ENCODE results near the gene NPEPL1.

The NPEPL1 gene

DNA sequence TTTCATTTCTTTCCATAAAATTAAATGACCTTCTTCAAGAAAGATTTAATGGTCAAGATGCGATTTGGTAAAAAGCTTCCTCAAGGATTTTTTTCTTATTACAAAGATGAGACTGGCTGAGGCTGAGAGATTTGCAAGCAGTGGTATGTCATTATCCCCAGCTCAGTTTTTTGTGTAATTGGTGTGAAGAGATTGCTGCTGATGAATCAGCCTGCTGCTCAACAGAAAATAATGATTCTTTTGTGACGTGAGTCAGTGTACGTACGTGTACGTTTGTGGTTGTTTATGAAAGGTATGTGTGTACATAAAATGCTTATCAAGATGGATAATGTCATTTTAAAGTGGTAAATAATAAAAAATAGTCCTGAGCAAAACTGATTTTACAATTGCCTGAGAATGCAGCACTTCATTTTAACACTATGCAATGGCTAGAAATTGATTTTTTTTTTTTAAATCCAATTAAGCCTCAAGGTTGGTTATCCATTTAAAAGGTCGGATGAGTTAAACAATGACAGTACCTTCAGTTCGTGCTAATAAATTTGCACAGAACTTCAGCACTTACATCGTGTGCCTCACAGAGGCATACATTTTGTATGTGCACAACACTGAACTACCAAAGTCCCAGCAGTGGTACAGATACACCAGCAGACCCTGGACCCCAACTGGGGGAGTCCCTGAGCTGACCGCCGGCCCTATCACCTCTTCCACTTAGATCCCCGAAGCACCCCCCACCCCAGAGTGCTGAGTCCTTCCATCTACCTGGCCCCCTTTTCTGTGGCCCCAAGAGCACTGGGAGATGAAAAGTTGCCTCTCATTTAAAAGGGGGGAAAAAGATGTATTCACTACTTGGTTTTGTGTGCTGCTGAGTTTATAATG is 9.7 kb upstream of the NPEPL1 start:
- no peak for DNase-seq (ENCODE audit: low read depth in 2 of 2)

GRCh38 chr20:58684291-58684690 is 8.3 kb upstream of the NPEPL1 start:
- DNase-seq (ENCODE audit: low read depth in 2 of 2) = no peak

DNA sequence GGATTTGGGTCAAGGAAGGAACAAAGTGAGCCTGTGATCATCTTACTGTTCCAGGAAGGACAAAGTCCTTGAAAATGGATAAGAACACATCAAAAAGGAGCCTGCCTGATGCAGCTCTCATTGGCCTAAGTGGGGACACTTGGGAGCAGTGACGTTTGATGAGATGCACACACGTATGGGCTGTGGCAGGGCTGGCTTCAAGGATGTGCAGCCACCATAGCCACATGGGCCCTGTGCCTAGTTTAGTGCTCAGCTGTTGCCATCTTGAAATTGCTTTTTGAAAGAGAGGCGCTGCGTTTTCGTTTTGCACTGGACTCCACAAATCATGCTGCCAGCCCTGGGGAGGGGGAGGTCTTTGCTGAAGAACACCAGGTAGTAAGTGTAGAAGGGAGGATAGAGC is 6.6 kb upstream of the NPEPL1 start:
- DNase-seq (ENCODE audit: low read depth in 2 of 2) = no peak

- no peak for DNase-seq (ENCODE audit: low read depth in 2 of 2)
Observed at GRCh38 chr20:58688414-58688813, 4.2 kb upstream of the NPEPL1 start.

GRCh38 chr20:58688840-58689239 is 3.8 kb upstream of the NPEPL1 start:
- DNase-seq (ENCODE audit: low read depth in 2 of 2) = no peak

DNA sequence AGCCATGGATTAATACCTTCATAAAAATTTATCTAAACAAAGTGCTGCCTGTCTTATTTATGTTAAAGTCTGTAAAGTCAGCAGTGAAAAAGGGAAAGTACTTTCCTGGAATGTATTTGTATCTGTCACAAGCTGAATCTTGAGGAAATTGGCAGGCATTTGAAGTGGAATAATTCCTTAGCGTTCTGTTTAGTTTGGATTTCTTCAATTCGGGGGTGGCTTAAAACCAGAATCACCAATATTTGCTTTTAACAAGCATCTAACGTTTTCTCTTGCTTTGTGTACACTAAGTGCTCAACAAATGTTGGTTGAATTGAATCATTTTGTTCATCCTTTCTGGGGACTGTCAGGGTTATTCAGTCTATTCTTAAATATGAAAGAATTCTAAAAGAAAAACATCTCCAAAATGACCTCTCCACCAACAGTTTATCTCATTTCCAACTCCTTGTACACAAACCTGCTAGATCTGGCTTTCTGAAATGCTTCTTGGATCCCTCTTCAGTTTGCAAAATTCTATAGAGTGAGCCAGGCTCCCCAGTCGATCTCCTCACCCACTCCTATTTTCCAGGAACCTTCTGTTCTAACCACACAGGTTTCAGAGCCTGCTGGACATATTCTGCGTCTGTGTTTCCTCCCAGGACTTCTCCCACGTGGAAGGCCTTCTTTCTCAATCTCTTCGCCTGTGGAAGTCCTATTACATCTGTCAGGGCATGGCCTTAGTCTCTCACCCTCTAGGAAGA is 2.0 kb upstream of the NPEPL1 start:
- DNase-seq (ENCODE audit: low read depth in 2 of 2) = no peak

DNA sequence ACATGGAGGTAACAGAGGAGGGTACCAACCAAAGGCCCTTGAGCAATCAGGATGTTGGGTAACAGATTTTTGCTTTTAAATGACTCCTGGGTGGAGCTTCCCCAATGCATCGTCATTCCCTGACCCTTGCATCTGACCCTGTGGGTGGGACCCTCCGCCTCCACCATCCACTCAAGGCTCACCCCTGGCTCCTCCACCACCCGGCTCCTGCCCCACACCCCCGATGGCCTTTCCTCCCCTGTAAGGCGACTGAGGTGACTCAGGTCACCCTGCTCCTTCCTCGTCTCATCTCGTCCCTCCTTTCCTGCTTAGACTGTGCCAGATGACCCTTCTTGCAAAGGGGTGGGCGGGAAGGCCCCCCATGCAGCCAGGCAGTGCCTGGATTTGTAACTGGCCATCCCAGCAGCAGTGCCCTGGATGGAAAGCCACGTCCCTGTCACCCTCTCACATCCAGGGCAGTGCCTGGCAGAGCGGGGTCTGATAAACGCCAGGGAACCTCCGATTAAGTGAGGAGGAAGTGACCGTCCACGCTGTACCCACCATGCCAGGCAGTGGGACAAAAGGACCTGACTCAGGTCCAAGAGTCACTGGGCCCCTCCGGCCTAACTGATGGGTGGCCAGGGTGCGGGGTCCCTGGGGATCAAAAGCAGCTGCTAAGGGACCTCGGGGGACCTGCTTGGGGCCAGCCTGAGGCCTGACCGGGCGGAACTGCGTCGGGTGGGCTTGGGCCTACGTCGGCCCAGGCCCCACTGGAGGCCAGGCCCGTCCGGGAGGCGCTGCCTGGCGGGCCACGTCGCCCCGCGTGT is 624 bp upstream of the NPEPL1 start:
- no peak for DNase-seq (ENCODE audit: low read depth in 2 of 2)

DNA sequence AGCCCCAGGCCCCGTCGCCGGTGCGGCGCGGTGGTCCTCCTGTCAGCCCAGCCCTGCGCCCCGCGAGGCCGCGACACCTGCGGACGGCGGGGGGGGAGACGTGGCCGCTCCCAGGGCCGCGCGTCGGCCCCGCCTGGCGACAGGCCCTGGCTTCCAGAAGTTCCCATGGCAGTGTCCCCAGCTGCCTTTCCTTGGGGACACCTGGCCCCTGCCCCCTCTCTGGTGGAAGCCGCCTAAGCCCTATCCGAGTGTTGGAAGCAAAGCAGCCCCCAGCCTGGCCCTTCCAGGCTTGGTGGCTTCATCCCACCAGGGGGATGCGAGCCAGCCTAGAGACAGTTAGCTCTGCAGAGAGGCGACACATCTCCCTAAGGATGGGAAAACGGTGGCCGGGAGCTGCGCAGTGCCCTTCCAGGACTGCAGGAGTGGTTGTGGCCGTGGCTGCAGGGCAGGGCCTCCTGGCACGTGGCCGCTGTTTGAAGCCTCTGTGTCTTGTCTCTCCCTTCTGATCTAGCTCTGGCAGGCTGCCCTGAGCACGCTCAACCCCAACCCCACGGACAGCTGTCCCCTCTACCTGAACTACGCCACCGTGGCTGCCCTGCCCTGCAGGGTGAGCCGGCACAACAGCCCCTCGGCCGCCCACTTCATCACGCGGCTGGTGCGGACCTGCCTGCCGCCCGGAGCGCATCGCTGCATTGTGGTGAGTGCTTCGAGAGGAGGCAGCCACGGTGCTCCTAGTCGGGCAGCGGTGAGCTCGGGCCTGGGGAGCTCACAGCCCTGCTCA is 816 bp downstream of the NPEPL1 start:
- no peak for DNase-seq (ENCODE audit: low read depth in 2 of 2)

DNA sequence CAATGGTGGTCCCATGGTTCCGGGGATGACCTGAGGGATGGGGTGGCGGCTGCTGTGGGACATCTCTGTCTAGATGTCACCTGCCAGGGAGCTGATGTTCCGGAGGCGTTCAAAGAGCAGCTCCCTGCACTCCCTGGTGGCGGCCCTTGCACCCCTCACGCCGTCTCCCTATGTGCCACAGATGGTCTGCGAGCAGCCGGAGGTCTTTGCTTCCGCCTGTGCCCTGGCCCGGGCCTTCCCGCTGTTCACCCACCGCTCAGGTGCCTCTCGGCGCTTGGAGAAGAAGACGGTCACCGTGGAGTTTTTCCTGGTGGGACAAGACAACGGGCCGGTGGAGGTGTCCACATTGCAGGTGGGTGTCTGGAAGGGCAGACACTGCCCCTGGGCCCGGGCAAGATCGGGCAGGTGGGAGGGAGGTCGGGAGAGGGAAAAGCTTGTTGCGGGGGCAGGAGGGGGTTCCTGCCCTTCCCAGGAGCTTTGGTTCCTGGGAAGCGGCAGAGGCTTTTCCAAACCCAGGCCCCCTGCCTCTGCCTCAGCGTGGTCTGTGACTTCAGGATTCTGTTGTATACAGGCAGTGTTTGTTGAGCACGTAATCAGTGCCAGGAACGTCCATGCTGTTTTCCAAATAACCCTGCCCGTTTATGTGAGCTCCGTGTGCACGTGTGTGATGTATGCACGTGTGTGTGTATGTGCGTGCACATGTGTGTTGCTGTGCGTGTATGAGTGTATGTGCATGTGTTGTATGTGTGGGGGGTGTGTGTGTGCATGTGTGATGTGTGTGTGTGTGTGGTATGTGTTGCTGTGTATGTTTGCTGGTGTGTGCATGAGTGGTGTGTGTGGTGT is 1.9 kb downstream of the NPEPL1 start:
- no peak for DNase-seq (ENCODE audit: low read depth in 2 of 2)

- DNase-seq (ENCODE audit: low read depth in 2 of 2) = no peak
Observed at GRCh38 chr20:58695084-58695722, 2.6 kb downstream of the NPEPL1 start.

GRCh38 chr20:58695895-58696375 is 3.3 kb downstream of the NPEPL1 start:
- DNase-seq (ENCODE audit: low read depth in 2 of 2) = no peak

DNA sequence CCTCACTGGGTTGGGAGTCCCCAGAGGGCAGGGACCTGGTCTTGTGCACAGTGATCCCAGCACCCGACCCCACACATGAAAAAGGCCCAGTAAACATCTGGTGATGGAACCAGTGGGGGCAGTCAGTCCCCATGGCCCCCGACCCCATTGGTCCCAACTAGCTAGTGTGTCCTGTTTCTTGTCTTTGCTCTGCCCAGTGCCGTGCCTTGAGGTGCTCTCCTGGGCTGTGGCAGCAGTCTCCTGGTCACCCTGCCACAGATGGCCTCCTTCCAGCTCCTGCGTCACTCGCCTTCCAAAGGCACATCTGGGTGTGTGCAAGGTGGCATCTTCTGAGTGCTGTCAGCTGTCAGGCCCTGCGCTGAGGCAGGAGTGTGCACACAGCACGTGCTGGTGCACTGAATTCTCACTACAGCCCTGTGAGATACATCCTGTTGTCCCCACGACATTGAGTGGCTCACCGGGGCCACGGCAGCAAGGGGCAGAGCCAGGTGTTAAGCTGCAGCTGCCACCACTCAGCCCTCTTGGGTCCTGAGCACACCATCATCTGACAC is 3.9 kb downstream of the NPEPL1 start:
- no peak for DNase-seq (ENCODE audit: low read depth in 2 of 2)

DNA sequence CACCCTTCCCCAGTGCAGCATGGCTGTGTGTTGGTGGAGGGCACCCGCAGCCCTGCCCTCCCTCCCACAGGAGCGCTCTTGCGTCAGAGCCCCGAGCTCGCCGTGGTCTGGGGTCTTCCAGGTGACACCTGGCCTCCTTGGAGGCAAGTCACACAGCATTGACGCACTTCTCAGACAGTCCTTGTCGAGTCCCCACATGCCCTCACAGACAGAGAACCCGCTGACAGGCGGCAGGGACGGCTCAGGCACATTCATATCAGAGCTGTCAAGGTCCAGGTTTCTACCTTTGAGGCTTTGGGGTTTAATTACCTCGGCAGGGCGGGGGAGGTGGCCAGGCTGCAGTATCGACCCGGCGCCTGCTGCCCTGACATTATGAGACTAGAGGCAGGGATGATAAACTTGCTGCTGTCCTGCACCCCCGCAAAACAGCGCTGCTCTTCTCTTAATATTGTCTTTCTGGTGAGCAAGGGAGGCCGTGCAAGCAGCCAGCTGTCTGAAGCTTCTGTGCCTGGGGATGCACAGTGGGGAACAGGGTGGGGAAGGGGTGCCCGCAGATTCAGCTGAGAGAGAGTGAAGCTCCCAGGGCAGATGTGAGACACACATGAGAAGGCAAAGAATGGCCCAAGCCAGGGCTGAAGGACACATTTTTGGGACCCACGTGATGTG is 4.7 kb downstream of the NPEPL1 start:
- no peak for DNase-seq (ENCODE audit: low read depth in 2 of 2)

- DNase-seq (ENCODE audit: low read depth in 2 of 2) = no peak
Observed at GRCh38 chr20:58697867-58698703, 5.5 kb downstream of the NPEPL1 start.

- DNase-seq (ENCODE audit: low read depth in 2 of 2) = no peak
Observed at GRCh38 chr20:58698741-58699622, 6.4 kb downstream of the NPEPL1 start.

- DNase-seq (ENCODE audit: low read depth in 2 of 2) = no peak
Observed at GRCh38 chr20:58699623-58700107, 7.1 kb downstream of the NPEPL1 start.
